ENCODE measurements around the gene CLNS1A. TPM values are rescaled to one million over a fixed set of nuclear protein-coding genes. Genes with fewer than 3 reads are reported as not detected.

The CLNS1A gene
- polyA plus RNA-seq, 1 of the 3 experiments (the other 2 are of a cell fraction): 124 TPM

GRCh38 chr11:77590194-77590782, 47.3 kb downstream of the CLNS1A start:
- Histone ChIP-seq H3K4me1 (ENCODE audit: control insufficient read depth in 1 of 2, insufficient read depth in 2 of 2, low read depth in 1 of 2, low read length in 1 of 2) (peaks cover 0 to 14% of the 10 kb centered on the region in 2 experiments; a peak in 1 of 4 replicates), H3K4me2 (peak overlapping the region; percentile 87), H3K36me3 (replicated peaks in 1 of 2; ENCODE audit: control insufficient read depth in 1 of 2, insufficient read depth in 2 of 2, low read length in 1 of 2) (peaks cover 0 to 7% of the 10 kb centered on the region in 2 experiments), H3K9me2 (no peaks in the 10 kb centered on the region), H4K20me1 (ENCODE audit: insufficient read depth) (no peaks in the 10 kb centered on the region), H3K9ac (peak overlapping the region; percentile 66), H2AFZ (ENCODE audit: low read depth) (0 out of 2 replicates have a peak overlapping the region, but pooled peaks have one; percentile 66), H3K27me3 (ENCODE audit: insufficient read depth) (no peaks in the 10 kb centered on the region), H3K27ac (ENCODE audit: low read depth in 2 of 2, low read length in 1 of 2) (peak overlapping the region in 1 of 2 experiments; percentile 82; a peak in 2 of 4 replicates), H3K79me2 (ENCODE audit: insufficient read depth) (no peaks in the 10 kb centered on the region), H3F3A (replicated peaks; ENCODE audit: insufficient read depth) (no peaks in the 10 kb centered on the region), H3K9me3 (no peaks in the 10 kb centered on the region), H3K4me3 (ENCODE audit: low read depth in 2 of 2, low read length in 1 of 2) (peak overlapping the region; percentile 63 to 70)
- WGBS (ENCODE audit: low lambda C conversion rate): 69% methylated on average over 16 of the region's 31 CpGs
- DNase-seq: no peak
- CTCF ChIA-PET: interaction anchor here (0.6 to 2.0 kb wide), 5 partner anchors 15 to 670 kb away, joined by 3 to 6 read pairs (median 3); no protein-coding TSS in a partner anchor
- POLR2A ChIA-PET: interaction anchor here (0.6 to 2.0 kb wide), 3 partner anchors 19 to 405 kb away, joined by 3 to 6 read pairs (median 5); partner anchors contain the start of gene INTS4
- TF ChIP-seq MXI1 (IDR thresholded peaks at IDR 0.05; ENCODE audit: low read depth, low read length): no peak
- TF ChIP-seq POLR2AphosphoS5 (IDR thresholded peaks at IDR 0.05; ENCODE audit: low read depth, low read length): no peak
- TF ChIP-seq RCOR1 (IDR thresholded peaks at IDR 0.05; ENCODE audit: low read length): no peak
- TF ChIP-seq RXRA (IDR thresholded peaks at IDR 0.05; ENCODE audit: borderline replicate concordance, low read depth): no peak
- TF ChIP-seq FOXJ3 (CRISPR knock-in tag; IDR thresholded peaks at IDR 0.05): no peak
- TF ChIP-seq EP300 (IDR thresholded peaks at IDR 0.05; ENCODE audit: borderline replicate concordance in 1 of 2, low read depth in 1 of 2, low read length in 1 of 2): no peak
- TF ChIP-seq ELF1 (IDR thresholded peaks at IDR 0.05): no peak
- no peak for TF ChIP-seq ZBTB33 (IDR thresholded peaks at IDR 0.05; ENCODE audit: borderline replicate concordance, low read depth)
- TF ChIP-seq EZH2phosphoT487 (IDR thresholded peaks at IDR 0.05; ENCODE audit: borderline replicate concordance, low read depth): no peak
- no peak for TF ChIP-seq GATA2 (CRISPR knock-in tag; IDR thresholded peaks at IDR 0.05)
- no peak for TF ChIP-seq CHD2 (IDR thresholded peaks at IDR 0.05; ENCODE audit: low read length, partially characterized antibody)
- TF ChIP-seq MEF2A (IDR thresholded peaks at IDR 0.05; ENCODE audit: borderline replicate concordance, low read depth): no peak
- no peak for TF ChIP-seq CTCF (IDR thresholded peaks at IDR 0.05)
- no peak for TF ChIP-seq SIN3A (IDR thresholded peaks at IDR 0.05; ENCODE audit: borderline replicate concordance, low read depth, low read length)
- TF ChIP-seq RFX5 (IDR thresholded peaks at IDR 0.05; ENCODE audit: low read length): no peak
- TF ChIP-seq JUND (IDR thresholded peaks at IDR 0.05): no peak
- no peak for TF ChIP-seq USF2 (IDR thresholded peaks at IDR 0.05; ENCODE audit: borderline replicate concordance, low read depth, low read length)
- TF ChIP-seq YY1 (IDR thresholded peaks at IDR 0.05; ENCODE audit: low read depth): no peak
- no peak for TF ChIP-seq FOXM1 (IDR thresholded peaks at IDR 0.05; ENCODE audit: low read depth)
- no peak for TF ChIP-seq REST (IDR thresholded peaks at IDR 0.05; ENCODE audit: low read depth, low read length)

Data from SK-N-SH (cell line).